GM12878 (cell line): ENCODE results near the gene MT1E.

Experiments used
- BHLHE40 ChIP-seq, 2 experiments: fragments of 450-650 bp in 1 of 2; IDR thresholded peaks; 2 replicates each; pipeline ENCODE4 v1.6.1; 2011 to 2017; ENCODE audit warnings: low read depth in 2 of 2, borderline replicate concordance in 1 of 2, improper control_type of control experiment in 1 of 2, low read length in 1 of 2, mild to moderate bottlenecking in 1 of 2
- CBX5 ChIP-seq: sonication (generic); IDR thresholded peaks from 2 replicates; pipeline ENCODE4 v1.6.1; 2016; ENCODE audit warnings: low read depth, moderate library complexity, mild to moderate bottlenecking, inconsistent platforms
- CHD4 ChIP-seq: fragments of 200-600 bp; sonication (generic); IDR thresholded peaks from 2 replicates; pipeline ENCODE4 v1.6.1; 2016; ENCODE audit warnings: mild to moderate bottlenecking
- JUNB ChIP-seq: IDR thresholded peaks from 2 replicates; pipeline ENCODE4 v1.6.1; 2016; ENCODE audit warnings: antibody characterized with exemption, mild to moderate bottlenecking
- POLR2AphosphoS5 ChIP-seq: IDR thresholded peaks from 2 replicates; pipeline ENCODE4 v1.6.1; 2011; ENCODE audit warnings: mild to moderate bottlenecking, low read length, inconsistent platforms
- RAD51 ChIP-seq: fragments of 450-650 bp; IDR thresholded peaks from 2 replicates; pipeline ENCODE4 v1.6.1; 2016; ENCODE audit warnings: moderate library complexity, mild to moderate bottlenecking, inconsistent platforms
- SIN3A ChIP-seq: IDR thresholded peaks from 2 replicates; pipeline ENCODE4 v1.6.1; 2012; ENCODE audit warnings: low read depth, low read length, improper control_type of control experiment
- YY1 ChIP-seq: IDR thresholded peaks from 2 replicates; pipeline ENCODE4 v1.6.1; 2011; ENCODE audit warnings: low read depth, mild to moderate bottlenecking, low read length
- ZNF217 ChIP-seq: fragments of 450-650 bp; IDR thresholded peaks from 2 replicates; pipeline ENCODE4 v1.6.1; 2017; ENCODE audit warnings: antibody characterized with exemption, mild to moderate bottlenecking
- TF ChIP-seq, protein P1 (sequence below), 3 experiments: IDR thresholded peaks in 2 of 3; conservative IDR thresholded peaks in 1 of 3; 2 replicates each; pipeline ENCODE4 v1.5.1; 2011; ENCODE audit warnings: low read depth in 3 of 3, low read length in 3 of 3, mild to moderate bottlenecking in 3 of 3, control low read depth in 2 of 3, moderate library complexity in 2 of 3, inconsistent platforms in 1 of 3, mixed read lengths in 1 of 3; ENCODE audit not compliant: control insufficient read depth in 2 of 3, insufficient read depth in 1 of 3; ENCODE audit errors: extremely low read depth in 1 of 3

DNA sequence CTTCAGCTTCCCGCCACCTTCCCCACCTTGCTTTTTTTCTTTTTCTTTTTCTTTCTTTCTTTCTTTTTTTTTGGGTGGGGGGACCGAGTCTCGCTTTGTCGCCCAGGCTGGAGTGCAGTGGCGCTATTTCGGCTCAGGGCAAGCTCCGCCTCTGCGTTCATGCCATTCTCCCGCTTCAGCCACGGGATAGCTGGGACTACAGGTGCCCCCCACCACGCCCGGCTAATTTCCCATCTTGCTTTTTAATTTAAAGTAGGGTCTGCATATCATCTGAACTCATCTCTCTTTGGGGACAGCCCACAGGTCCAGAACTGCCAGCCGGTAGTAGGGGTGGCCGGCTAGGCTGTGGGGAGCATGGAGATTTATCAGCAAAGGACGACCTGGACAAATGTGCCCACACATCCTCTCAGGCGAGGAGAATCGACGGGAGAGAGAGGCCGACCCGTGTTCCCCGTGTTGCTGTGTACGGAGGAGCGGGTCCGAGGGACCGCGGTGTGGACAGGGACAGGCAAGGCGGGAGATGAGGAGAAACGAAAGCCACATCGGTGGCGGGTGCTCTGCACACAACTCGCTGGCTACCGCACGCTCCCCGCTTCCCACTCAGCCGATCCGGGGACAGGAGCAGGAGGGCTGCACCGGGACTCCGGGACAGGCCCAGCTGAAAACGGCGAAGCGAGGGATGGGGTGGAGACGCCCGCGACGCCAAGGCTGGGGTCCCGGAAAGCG is 9.3 kb downstream of the MT1E start:
- TF ChIP-seq, protein P1, sequence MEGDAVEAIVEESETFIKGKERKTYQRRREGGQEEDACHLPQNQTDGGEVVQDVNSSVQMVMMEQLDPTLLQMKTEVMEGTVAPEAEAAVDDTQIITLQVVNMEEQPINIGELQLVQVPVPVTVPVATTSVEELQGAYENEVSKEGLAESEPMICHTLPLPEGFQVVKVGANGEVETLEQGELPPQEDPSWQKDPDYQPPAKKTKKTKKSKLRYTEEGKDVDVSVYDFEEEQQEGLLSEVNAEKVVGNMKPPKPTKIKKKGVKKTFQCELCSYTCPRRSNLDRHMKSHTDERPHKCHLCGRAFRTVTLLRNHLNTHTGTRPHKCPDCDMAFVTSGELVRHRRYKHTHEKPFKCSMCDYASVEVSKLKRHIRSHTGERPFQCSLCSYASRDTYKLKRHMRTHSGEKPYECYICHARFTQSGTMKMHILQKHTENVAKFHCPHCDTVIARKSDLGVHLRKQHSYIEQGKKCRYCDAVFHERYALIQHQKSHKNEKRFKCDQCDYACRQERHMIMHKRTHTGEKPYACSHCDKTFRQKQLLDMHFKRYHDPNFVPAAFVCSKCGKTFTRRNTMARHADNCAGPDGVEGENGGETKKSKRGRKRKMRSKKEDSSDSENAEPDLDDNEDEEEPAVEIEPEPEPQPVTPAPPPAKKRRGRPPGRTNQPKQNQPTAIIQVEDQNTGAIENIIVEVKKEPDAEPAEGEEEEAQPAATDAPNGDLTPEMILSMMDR (IDR thresholded peaks at IDR 0.05 in 2 of 3, conservative IDR thresholded peaks at IDR 0.05 in 1 of 3; ENCODE audit: control insufficient read depth in 2 of 3, extremely low read depth in 1 of 3, insufficient read depth in 1 of 3, low read depth in 3 of 3, low read length in 3 of 3), result no peak
- no peak for TF ChIP-seq ZNF217
- TF ChIP-seq SIN3A, result no peak
- TF ChIP-seq YY1, result no peak
- no peak for TF ChIP-seq BHLHE40 (IDR thresholded peaks at IDR 0.05; ENCODE audit: borderline replicate concordance in 1 of 2, low read depth in 2 of 2, low read length in 1 of 2)
- no peak for TF ChIP-seq POLR2AphosphoS5
- no peak for TF ChIP-seq JUNB
- no peak for TF ChIP-seq CHD4
- TF ChIP-seq RAD51, result no peak
- no peak for TF ChIP-seq CBX5
